GM19438 (cell line): Measurements from ENCODE around the gene PPIP5K1.

ENCODE experiments used
- ATAC-seq: cut with Tn5 transposase; IDR thresholded peaks from one replicate; pipeline ENCODE4 v1.9.1; 2021; ENCODE audit warnings: low read depth; ENCODE audit not compliant: unreplicated experiment

The PPIP5K1 gene

DNA sequence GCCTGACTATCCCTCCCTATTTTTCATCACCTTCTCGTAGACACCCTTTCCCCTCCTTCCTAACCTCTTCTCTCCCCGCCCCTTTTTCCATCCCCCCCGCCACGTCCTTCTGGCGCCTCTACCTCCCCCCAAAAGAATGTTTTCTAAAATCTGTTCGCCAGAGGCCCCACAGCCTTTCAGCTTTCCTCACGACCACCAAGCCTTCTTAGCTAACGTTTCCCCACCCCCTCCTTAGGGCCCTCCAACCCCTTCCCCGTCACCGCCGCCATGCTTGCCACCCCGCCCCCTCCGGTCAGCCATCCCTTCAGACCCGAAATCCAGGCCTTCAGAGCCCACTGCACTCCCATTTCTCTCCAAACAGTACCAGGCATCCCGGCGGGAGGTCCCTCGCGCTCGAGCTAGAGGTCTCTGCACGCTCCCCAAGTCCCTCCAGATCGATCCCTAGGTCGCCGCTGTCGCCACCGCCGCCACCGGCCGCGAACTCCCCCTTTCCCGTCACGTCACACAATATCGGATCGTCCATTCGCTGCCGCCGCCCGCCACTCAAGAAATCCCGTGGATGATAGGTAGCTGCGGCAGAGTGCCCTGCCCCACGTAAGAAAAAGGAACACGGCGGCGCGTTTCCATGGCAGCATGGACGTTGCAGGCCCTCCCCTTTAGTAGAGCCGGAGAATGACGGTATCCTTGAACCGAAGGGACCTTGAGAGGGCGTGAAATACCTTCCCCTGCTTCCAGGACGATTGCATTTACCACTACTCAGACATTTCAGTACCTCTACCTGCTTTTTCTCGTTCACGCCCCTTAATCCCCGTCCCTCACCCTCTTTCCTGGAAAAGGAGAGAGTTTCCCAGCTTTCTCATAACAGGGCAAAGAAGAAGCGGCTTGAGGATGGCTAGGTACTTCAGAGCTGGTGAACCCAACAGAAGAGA, 97.1 kb downstream of the PPIP5K1 start, which contains the start of gene TP53BP1:
Gene TP53BP1, minus strand, starts transcription at position 484 of the 929 bp plus-strand sequence. Its CDS starts 113 bp downstream, at position 371.
- peak; percentile 98 for ATAC-seq

DNA sequence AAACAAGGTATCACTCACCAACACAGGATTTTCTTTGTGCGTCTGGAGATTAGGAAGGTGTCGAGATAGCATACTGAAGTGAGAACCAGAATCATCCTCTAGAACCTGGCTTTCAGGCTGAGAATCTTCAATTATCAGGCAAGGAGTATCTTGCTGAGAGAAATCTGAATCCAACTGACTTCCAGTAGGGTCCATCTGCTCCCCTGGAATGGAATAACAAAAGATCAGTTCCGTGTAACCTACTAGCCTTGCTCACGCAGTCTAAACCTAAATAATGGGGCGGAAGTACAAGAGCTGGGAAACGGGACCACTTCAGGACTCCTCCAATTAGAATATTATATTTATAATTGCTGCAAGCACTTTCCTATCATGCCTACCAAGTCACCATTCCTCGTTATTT, 97.7 kb downstream of the PPIP5K1 start:
- no peak for ATAC-seq

DNA sequence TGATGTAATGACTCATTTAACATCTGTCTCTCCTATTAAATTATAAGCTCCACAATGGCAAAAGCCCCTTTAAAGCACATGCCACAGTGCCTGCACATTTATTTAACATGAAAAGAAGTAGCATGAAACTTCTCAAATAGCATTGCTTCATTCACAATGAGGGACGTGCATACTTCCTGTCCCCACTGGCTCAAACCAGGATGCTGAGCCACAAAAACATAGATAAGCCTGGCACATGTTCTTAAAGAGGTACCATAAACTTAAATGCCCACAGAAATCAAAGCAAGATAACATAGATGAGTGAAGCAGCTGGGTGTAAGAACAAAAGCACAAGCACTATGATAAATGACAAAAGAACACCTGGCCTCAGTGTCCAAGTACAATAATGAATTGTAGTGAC, 100.8 kb downstream of the PPIP5K1 start:
- ATAC-seq: no peak

DNA sequence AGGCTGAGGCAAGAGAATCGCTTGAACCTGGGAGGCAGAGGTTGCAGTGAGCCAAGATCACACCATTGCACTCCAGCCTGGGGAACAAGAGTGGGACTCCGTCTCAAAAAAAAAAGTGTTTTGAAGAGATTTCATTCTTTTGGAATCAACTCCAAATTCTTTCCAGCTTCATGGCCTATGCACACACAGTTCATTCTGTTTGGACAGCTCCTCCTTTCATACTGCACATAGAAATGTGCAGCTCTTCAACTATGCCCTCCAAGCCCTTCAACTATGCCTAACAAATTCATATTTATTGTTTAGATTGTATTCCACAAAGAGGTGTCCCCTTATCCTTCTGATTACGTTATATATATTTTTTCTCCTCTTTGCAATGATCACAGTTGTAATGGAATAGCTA, 101.2 kb downstream of the PPIP5K1 start:
- ATAC-seq: no peak

DNA sequence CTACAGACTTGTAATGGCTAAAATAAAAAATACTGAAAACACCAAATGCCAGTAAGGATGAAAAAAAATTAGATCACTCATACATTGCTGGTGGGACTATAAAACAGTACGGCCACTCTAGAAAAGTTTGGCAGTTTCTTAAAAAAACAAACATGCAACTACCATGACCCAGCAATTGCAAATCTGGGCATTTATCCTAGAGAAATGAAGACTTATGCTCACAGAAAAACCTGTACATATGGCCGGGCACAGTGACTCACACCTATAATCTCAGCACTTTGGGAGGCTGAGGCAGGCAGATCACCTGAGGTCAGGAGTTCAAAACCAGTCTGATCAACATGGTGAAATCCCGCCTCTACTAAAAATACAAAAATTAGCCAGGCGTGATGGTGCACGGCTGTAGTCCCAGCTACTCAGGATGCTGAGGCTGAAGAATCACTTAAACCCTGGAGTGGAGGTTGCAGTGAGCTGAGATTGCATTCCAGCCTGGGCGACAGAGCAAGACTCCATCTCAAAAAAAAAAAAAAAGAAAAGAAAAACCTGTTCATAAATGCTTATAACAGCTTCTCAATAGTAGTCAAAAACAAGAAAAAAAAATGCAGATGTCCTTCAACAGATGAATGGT, 102.6 kb downstream of the PPIP5K1 start:
- no peak for ATAC-seq

DNA sequence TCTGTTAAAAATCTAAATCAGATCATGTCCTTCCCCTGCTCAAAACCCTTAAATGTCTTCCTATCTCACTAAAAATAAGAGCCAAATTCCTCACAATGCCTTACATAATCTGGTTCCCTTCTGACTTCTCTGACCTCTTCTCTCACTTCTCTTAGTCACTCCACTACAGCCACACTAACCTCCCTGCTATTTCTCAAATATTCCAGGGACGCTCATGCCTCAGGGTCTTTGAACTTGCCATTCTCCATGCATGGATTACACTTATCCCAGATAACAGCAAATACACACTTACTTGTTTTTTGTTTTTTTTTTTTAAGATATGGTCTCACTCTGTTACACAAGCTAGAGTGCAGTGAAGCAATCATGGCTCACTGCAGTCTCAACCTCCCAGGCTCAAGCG, 105.6 kb downstream of the PPIP5K1 start:
- ATAC-seq: no peak
